ENCODE measurements around the gene CKAP2L.

DNA sequence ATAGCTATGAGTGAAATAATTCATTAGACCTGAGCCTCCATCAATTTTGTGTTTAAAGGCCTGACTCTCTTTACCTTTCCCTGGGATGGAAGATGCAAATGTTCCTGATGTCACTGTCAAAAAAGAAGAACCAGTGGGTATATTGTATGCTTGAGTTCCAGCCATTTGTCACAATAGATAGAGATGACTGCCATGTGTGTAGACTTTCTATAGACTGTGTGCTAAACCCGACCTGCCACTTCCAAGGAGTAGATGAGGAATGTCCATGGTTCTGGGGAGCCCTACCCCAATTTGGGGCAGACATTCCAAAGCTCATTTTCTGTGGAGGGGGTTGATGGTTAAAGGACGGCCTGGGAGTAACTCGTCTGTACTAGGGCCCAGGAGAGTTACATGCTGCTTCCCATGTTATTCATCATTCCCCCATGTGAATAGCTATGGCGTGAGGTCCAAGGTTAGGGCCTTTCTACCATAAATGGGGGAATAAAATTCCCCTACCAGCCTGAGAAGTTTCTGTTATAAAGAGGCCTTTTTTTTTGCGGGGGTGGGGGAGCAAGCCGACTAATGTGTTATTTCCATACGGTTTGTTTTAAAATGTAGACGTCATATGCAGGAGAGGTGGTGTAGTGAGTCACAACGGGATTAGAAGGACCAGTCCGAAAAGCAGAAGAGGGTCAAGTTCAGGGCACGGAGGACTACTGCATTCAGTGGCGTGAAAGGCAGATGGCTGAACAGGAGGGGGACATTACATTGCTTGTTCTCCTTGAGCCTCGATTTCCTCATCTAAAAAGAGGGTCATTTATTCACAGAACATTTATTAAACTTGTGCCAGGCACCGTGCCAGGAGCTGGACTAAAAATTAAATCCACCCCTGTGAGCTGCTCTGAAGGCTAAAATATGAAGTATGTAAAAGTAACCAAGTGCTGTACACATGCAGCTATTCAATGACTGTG lies 48.2 kb upstream of the CKAP2L start:
- no peak for TF ChIP-seq POLR2A (IDR thresholded peaks at IDR 0.05)
- no peak for TF ChIP-seq EP300 (IDR thresholded peaks at IDR 0.05)

Data from suprapubic skin (tissue), 2 donors.